ENCODE measurements around the gene VIPR1. TPM values are rescaled to one million over a fixed set of nuclear protein-coding genes. Genes with fewer than 3 reads are reported as not detected.

Gene VIPR1, protein sequence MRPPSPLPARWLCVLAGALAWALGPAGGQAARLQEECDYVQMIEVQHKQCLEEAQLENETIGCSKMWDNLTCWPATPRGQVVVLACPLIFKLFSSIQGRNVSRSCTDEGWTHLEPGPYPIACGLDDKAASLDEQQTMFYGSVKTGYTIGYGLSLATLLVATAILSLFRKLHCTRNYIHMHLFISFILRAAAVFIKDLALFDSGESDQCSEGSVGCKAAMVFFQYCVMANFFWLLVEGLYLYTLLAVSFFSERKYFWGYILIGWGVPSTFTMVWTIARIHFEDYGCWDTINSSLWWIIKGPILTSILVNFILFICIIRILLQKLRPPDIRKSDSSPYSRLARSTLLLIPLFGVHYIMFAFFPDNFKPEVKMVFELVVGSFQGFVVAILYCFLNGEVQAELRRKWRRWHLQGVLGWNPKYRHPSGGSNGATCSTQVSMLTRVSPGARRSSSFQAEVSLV
- total RNA-seq = 100 to 1,000 TPM in 1 of 2 donors, 10 to 100 TPM in 1; 98.5 to 226 TPM

DNA sequence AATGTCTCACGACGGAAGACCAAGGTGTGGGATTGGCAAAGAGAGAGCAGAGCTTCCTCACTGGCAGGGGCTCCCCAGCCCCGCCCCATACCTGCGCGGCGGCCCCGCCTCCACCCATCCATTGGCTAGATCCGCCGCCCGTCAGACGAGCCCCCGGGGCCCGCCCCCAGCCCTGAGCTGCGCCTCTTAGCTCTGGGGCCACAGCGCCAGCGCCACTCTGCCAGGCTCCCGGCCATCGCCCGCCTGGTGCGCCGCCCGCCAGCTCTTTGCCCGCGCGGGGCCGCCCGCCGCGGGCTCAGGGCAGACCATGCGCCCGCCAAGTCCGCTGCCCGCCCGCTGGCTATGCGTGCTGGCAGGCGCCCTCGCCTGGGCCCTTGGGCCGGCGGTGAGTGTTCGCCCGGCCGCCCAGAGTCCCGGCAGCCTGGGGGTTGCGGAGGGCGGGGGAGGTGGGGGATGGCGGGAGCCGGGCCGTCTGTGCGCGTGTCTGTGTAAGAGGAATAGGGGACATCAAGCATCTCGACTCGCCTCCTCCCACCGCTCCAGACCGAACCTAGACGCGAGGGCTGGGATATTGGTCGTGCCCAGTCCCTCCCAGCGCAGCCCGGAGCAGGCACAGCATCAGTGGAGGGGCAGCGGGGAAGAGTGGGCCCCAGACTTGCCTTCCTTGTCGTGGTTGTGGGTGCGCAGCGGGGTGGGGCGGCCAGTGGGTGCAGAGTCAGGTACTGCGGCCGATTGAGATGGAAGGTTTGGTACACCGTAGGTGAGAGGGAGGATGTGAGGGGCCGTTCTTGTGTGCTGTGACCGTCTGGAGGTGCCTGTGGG, at the start of gene VIPR1:
Gene VIPR1, plus strand, starts transcription at position 215 of the 822 bp plus-strand sequence. Its CDS starts 93 bp downstream, at position 308.
- intact Hi-C loops (cut with DNase I) = loop anchor here (5.0 kb wide), 4 partner anchors 45 to 375 kb away; partner anchors contain the start of gene CYP8B1
- H3K36me3 ChIP-seq = no peaks in the 10 kb centered on the region
- H3K27ac ChIP-seq = peak within 1 kb of the TSS; percentile 83 to 84
- peak within 1 kb of the TSS; percentile 54 to 65 for H3K4me3 ChIP-seq
- no peaks in the 10 kb centered on the region for H3K9me3 ChIP-seq
- no peaks in the 10 kb centered on the region for H3K27me3 ChIP-seq (replicated peaks; ENCODE audit: insufficient read depth)
- 11% methylated on average over 25 of the region's 69 CpGs for WGBS
- H3K4me1 ChIP-seq (replicated peaks) = peaks cover 3% of the 10 kb centered on the region
- DNase-seq (ENCODE audit: low spot score) = peak; percentile 95
- TF ChIP-seq POLR2A (IDR thresholded peaks at IDR 0.05) (peak; percentile 91), POLR2AphosphoS5 (IDR thresholded peaks at IDR 0.05) (peak; percentile 74)
- TF ChIP-seq, protein P1, sequence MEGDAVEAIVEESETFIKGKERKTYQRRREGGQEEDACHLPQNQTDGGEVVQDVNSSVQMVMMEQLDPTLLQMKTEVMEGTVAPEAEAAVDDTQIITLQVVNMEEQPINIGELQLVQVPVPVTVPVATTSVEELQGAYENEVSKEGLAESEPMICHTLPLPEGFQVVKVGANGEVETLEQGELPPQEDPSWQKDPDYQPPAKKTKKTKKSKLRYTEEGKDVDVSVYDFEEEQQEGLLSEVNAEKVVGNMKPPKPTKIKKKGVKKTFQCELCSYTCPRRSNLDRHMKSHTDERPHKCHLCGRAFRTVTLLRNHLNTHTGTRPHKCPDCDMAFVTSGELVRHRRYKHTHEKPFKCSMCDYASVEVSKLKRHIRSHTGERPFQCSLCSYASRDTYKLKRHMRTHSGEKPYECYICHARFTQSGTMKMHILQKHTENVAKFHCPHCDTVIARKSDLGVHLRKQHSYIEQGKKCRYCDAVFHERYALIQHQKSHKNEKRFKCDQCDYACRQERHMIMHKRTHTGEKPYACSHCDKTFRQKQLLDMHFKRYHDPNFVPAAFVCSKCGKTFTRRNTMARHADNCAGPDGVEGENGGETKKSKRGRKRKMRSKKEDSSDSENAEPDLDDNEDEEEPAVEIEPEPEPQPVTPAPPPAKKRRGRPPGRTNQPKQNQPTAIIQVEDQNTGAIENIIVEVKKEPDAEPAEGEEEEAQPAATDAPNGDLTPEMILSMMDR (IDR thresholded peaks at IDR 0.05) = peak in 2 of 4 experiments; percentile 19 to 22

DNA sequence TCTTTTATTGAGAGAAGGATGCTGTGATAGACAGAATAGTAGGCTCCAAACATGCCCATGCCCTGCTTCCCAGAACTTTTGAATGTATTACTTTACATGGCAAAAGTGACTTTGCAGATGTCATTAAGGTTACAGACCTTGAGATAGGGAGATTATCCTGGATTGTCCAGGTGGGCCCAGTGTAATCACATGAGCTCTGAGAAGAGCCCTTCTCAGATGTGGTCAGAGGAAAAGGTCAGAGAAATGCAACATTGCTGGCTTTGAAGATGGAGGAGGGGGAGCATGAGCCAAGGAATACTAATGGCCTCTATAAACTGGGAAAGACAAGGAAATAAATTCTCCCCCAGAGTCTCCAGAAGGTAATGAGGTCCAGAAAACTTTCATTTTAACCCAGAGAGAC, 46.2 kb upstream of the VIPR1 start:
- TF ChIP-seq POLR2AphosphoS5 (IDR thresholded peaks at IDR 0.05) (no peak), POLR2A (IDR thresholded peaks at IDR 0.05) (no peak)
- TF ChIP-seq, protein P1 (IDR thresholded peaks at IDR 0.05) = no peak
- intact Hi-C loops (cut with DNase I) = no loop called here
- Histone ChIP-seq H3K36me3 (no peaks in the 10 kb centered on the region), H3K27ac (no peak overlapping the region), H3K4me1 (replicated peaks) (no peaks in the 10 kb centered on the region), H3K4me3 (no peak overlapping the region), H3K27me3 (replicated peaks; ENCODE audit: insufficient read depth) (no peaks in the 10 kb centered on the region), H3K9me3 (no peaks in the 10 kb centered on the region)
- DNase-seq (ENCODE audit: low spot score) = no peak

DNA sequence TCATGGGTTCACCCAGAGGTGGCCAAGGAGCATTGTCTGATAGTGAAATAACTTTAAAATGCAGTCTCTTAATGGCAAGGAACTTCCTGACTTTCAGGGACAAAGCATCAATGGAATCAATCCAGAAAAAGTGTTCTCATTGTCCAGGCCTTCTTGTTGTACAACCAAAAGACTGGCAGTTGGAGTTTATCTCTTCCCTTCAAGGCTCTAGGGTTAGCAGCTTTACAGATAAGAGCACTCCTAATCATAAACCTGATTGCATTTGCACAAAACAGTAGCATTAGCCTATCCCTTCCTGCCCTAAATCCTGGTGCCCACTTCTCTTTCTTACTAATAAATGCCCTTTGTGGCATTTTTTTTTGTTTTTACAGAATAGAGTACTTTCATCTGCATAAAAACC, 43.3 kb upstream of the VIPR1 start:
- H3K4me3 ChIP-seq = no peak overlapping the region
- H3K36me3 ChIP-seq = no peaks in the 10 kb centered on the region
- no peak for DNase-seq (ENCODE audit: low spot score)
- H3K27me3 ChIP-seq (replicated peaks; ENCODE audit: insufficient read depth) = no peaks in the 10 kb centered on the region
- H3K4me1 ChIP-seq (replicated peaks) = no peaks in the 10 kb centered on the region
- no peak for TF ChIP-seq POLR2AphosphoS5 (IDR thresholded peaks at IDR 0.05)
- TF ChIP-seq, protein P1 (IDR thresholded peaks at IDR 0.05) = no peak
- TF ChIP-seq POLR2A (IDR thresholded peaks at IDR 0.05) = no peak
- H3K27ac ChIP-seq = no peak overlapping the region
- intact Hi-C loops (cut with DNase I) = no loop called here
- H3K9me3 ChIP-seq = no peaks in the 10 kb centered on the region

DNA sequence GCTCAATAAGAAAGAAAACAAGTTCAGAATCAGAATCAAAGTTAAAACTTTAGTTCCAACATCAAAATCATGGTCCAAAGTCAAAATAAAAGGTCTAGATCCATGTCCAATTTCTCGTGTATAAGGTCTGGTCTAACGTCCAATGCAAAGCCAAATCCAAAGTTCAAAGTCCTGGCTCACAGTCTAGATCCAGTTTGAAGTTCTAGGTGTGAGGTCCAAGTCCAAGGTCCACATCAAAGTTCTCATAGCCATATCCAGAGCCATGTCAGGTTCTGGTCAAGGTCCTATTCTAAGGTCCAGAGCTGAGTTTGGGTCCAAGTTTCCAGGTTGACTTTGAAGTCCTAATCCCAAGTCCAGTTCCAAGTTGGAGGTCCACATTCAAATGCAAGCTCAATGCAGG, 40.7 kb upstream of the VIPR1 start:
- intact Hi-C loops (cut with DNase I) = no loop called here
- no peak overlapping the region for H3K27ac ChIP-seq
- H3K36me3 ChIP-seq = no peaks in the 10 kb centered on the region
- DNase-seq (ENCODE audit: low spot score) = no peak
- H3K9me3 ChIP-seq = no peaks in the 10 kb centered on the region
- no peaks in the 10 kb centered on the region for H3K4me1 ChIP-seq (replicated peaks)
- H3K4me3 ChIP-seq = no peak overlapping the region
- WGBS = 76% methylated on average over 2 of the region's 2 CpGs
- TF ChIP-seq POLR2A (IDR thresholded peaks at IDR 0.05) = no peak
- TF ChIP-seq, protein P1 (IDR thresholded peaks at IDR 0.05) = no peak
- TF ChIP-seq POLR2AphosphoS5 (IDR thresholded peaks at IDR 0.05) = no peak
- H3K27me3 ChIP-seq (replicated peaks; ENCODE audit: insufficient read depth) = no peaks in the 10 kb centered on the region
